ENCODE results near the gene DMRTA2.

Gene DMRTA2

GRCh38 chr1:50422946-50423669 is at the start of gene DMRTA2:
DMRTA2 (minus strand) TSS chr1:50423443; CDS start chr1:50421536, 1,907 bp downstream.
- DNase-seq, result peak; percentile 48

- DNase-seq, result no peak
These were observed 48.7 kb upstream of the DMRTA2 start for GRCh38 chr1:50471967-50472366.

GRCh38 chr1:50462964-50463363 is 39.7 kb upstream of the DMRTA2 start:
- no peak for DNase-seq

GRCh38 chr1:50458507-50458906 is 35.3 kb upstream of the DMRTA2 start:
- DNase-seq, result no peak

GRCh38 chr1:50454911-50455310 is 31.7 kb upstream of the DMRTA2 start:
- DNase-seq, result no peak

- DNase-seq, result no peak
These were observed 30.0 kb upstream of the DMRTA2 start for GRCh38 chr1:50453266-50453665.

GRCh38 chr1:50452700-50453099 is 29.5 kb upstream of the DMRTA2 start:
- DNase-seq, result no peak

- no peak for DNase-seq
These were observed 27.8 kb upstream of the DMRTA2 start for GRCh38 chr1:50450861-50451653.

- DNase-seq, result no peak
These were observed 24.7 kb upstream of the DMRTA2 start for GRCh38 chr1:50447961-50448360.

- DNase-seq, result no peak
These were observed 17.9 kb upstream of the DMRTA2 start for GRCh38 chr1:50441183-50441582.

- DNase-seq, result no peak
These were observed 15.7 kb upstream of the DMRTA2 start for GRCh38 chr1:50438945-50439344.

GRCh38 chr1:50436489-50436888 is 13.2 kb upstream of the DMRTA2 start:
- no peak for DNase-seq

- DNase-seq, result no peak
These were observed 6.8 kb upstream of the DMRTA2 start for GRCh38 chr1:50430010-50430405.

GRCh38 chr1:50427818-50428779 is 4.9 kb upstream of the DMRTA2 start:
- DNase-seq, result no peak

- DNase-seq, result no peak
These were observed 4.0 kb upstream of the DMRTA2 start for GRCh38 chr1:50427086-50427817.

- no peak for DNase-seq
These were observed 3.5 kb upstream of the DMRTA2 start for GRCh38 chr1:50426702-50427085.

GRCh38 chr1:50426108-50426700 is 3.0 kb upstream of the DMRTA2 start:
- no peak for DNase-seq

GRCh38 chr1:50425376-50426107 is 2.3 kb upstream of the DMRTA2 start:
- DNase-seq, result no peak

GRCh38 chr1:50424884-50425375 is 1.7 kb upstream of the DMRTA2 start:
- DNase-seq, result no peak

GRCh38 chr1:50424045-50424883 is 1.0 kb upstream of the DMRTA2 start:
- no peak for DNase-seq
